Iris pigment epithelial cell (primary cell): ENCODE results near the gene CASKIN2.
"Not testable (repeated sequence)": the region's sequence is repeated elsewhere in the genome, so short reads cannot be mapped to it uniquely, and the experiment has no call there.

Experiments used
- DNase-seq: peaks from one replicate; pipeline ENCODE4 v3.0.0-alpha.2; 2011; ENCODE audit warnings: low read depth

CASKIN2 gene

GRCh38 chr17:75546181-75546580, 30.8 kb upstream of the CASKIN2 start:
- no peak for DNase-seq

DNA sequence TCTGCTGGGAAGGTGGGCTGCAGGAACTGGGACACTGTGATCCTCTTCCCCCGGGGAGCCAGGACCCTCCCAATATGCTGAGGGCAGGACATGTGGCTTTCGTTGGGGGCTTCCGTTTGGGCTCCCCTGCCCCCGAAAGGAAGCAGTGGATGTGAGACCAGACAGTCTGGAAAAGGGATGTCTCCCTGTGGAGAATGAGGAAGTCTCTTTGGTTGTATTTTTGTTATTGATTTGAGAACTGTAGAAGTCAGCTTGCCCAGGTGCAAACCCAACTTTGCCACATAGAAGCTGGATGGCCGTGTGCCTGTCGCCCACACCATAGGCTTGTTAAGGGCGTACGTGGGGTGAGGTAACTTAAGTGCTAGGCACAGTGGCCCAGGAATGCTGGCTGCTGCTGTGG, 28.9 kb upstream of the CASKIN2 start:
- DNase-seq = no peak

DNA sequence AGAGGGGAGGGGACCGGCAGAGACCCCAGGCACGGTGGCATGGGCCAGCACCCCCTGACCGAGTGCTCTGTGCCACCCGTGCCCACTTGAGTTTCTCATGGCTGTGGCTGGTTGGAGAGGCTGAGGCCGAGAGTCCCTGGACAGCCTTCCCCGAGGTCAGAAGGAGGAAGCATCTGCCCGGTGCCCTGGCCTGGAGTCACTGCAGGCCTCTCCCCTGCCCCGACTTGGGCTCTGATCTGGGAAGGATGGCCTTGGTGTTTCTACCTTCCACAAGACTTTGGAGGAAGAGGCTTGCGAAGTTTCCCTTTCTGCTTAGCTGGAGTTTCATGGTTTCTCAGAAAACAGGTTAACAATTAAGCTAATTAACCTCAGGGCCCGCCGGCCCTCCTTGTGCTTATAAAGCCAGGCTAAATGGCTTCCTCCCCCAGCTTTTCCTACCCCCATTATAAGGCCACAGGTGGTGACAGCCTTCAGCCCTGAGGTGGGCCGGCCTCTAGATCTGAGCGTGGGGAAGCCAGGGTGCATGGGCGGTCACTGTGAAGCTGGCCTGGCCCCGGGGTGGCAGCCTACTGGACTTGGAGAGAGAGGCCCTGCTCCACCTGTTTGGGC, 27.5 kb upstream of the CASKIN2 start:
- DNase-seq = no peak

DNA sequence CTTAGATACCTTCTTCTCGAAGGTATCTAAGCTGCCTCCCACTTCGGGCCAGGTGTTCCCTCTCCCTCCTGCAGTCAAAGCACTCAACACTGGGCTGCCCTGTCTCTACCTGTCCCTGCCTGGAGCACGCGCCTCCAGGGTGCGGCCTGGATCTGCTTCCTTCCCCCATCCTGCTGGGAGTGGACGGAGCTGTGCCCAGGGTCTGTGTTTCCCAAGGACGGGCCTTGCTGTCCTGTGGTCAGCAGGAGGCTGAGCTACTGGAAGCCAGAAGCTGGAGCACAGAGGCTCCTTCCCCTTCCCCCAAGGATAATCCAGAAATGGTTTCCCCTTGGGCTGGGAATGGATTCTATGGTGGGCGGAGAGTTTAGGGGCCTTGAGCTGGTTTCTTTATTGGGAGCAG, 26.9 kb upstream of the CASKIN2 start:
- no peak for DNase-seq

DNA sequence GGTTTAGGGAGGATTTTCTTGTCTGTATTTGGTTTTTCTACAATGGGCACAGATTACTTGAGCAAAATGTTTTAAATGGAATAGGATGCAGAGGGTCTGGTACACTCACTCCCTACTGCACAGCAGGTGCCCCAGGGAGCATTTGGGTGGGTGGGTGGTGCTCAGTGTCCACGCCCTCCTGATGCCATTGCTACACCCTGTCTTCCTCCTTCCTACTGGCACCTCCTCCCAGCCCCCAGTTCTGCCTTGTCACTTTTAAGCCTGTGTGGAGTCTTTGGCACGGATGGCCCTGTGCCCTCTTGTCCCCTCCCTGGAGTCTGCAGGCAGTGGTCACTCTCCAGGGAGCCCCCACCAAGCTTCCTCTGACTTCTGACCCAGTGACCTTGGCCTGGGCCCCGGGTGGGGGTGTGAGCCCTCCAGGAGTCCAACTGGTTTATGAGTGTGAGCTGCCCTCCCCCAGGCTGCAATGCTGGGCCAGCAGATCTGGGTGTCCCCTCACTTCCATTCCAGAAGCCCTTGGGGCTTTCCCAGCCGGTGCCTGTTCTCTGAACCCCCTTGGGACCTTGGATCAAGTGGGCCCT, 25.7 kb upstream of the CASKIN2 start:
- no peak for DNase-seq

- DNase-seq = no peak
These were observed 24.8 kb upstream of the CASKIN2 start for GRCh38 chr17:75539967-75540729.

DNA sequence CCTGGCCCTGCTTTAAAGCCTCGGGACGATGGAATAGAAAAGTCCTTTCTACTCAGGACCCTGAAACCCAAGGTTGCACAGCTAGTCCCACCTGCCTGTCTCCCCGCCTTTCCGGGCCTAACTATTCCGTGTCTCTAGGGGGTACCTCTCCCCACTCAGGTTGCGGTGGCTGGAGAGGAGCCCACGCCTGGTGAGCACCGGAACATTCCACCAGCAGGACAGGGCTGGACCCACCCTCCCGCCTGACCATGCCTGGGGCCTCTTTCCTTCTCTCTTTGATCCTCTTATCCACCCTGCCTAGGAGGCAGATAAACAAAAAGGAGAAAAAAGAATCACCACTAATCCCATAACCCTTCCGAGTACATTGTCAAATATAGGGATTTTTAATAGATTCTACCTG, 21.0 kb upstream of the CASKIN2 start:
- DNase-seq = no peak

GRCh38 chr17:75535871-75536270, 20.5 kb upstream of the CASKIN2 start:
- no peak for DNase-seq

GRCh38 chr17:75535119-75535537, 19.8 kb upstream of the CASKIN2 start:
- DNase-seq = no peak

DNA sequence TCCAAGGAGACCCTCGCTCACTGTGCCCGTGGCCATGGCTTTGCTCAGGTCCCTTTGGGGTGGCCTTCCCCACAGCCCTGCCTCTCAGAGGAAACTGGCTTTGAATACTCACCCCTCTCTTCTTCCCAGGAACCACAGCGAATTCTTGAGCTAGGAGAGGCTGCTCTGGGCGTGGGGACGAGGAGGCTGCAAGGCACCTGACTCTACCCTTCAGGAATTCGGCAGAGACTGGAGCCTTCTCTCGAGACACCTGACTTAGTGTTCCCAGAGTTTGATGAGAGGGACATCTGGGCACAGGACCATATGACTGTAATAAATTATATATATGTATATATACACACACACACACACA, 16.4 kb upstream of the CASKIN2 start:
- DNase-seq = no peak

GRCh38 chr17:75530837-75531720, 15.7 kb upstream of the CASKIN2 start:
- no peak for DNase-seq

- no peak for DNase-seq
These were observed 11.4 kb upstream of the CASKIN2 start for GRCh38 chr17:75526555-75527270.

DNA sequence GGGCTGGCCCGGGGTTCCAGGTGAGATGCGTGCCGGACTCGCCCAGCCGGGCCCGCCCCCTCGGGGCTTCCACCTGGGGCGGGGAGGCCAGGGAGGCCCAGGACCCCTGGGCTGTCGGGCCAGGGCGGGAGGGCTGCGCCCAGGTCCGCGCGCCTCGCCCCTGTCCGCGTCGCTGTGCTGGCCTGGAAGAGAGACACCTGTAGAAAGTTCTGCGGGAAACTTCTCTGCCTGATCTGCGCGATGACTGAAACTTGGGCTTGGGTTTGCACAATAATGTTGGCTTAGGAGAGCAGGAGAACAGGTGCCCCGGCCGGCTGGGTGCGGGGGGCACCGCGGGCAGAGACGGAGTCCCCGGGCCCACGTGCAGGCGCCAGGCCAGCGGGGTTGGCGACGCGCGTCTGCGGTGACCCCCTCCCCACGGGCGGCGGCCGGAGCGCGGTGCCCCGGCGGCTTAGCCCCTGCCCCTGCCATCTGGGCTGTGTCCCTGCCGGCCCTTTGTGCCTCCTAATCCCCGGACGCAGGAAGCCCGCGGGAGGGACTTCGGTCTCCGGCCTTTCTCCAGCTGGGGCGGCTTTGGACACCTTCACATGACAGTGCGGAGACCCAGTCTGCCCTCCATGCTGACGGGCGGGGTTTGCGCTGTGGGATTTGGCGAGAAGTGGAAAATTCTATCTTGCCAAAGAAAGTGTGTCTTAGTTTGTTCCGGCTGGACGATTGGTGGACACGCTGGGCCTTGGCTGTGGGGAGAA, 10.6 kb upstream of the CASKIN2 start:
- DNase-seq = no peak

GRCh38 chr17:75524970-75525805, 9.9 kb upstream of the CASKIN2 start, which contains the start of gene LLGL2:
Gene LLGL2, plus strand, starts transcription at chr17:75525697. Its CDS starts 17,730 bp downstream, at chr17:75543427.
- DNase-seq = peak; percentile 31

DNA sequence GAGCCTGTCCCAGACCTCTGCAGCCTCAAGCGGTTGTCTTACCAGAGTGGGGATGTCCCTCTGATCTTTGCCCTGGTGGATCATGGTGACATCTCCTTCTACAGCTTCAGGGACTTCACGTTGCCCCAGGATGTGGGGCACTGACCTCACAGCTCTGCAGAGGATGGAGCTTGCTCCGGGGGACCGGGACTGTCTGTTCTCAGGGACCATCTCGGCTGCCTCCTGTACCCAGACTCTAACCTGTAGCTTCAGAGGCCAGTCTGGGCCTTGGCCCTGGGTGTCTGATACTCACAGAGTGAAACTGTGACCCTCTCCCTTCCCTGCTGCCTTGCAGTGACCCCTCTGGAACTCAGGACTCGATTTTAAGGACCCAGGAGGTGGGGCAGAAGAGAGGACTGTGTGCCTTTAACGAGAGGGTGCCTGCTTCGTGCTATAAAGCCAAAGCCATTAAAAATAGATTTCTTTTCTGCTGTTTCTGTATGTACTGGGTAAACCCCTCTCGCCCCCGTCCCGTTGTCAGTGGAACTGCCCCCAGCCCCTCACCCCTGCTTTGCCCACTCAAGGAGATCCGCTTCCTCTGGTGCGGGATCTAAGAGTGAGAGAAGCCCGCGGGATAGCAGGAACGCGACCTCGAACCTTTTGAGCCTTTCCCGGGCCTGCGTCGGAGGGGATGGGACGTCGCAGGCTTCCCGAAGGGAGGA, 9.1 kb upstream of the CASKIN2 start:
- no peak for DNase-seq

DNA sequence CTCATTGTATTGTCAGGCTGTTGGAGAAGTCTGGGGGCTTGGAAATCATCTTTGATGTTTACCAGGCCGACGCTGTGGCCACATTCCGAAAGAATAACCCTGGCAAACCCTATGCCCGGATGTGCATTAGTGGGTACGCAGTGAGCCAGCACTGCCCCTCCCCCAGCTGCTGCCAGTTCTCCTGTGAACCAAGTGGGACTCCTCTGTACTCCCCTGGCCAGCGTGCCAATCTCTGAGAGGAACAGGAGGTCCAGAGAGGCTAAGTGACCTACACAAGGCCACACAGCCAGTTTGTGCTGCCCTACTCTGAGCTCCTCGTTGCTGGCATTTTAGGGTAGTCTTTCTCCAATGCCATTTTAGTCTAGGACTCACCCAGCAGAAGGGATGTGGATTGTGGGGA, 8.3 kb upstream of the CASKIN2 start:
- no peak for DNase-seq

DNA sequence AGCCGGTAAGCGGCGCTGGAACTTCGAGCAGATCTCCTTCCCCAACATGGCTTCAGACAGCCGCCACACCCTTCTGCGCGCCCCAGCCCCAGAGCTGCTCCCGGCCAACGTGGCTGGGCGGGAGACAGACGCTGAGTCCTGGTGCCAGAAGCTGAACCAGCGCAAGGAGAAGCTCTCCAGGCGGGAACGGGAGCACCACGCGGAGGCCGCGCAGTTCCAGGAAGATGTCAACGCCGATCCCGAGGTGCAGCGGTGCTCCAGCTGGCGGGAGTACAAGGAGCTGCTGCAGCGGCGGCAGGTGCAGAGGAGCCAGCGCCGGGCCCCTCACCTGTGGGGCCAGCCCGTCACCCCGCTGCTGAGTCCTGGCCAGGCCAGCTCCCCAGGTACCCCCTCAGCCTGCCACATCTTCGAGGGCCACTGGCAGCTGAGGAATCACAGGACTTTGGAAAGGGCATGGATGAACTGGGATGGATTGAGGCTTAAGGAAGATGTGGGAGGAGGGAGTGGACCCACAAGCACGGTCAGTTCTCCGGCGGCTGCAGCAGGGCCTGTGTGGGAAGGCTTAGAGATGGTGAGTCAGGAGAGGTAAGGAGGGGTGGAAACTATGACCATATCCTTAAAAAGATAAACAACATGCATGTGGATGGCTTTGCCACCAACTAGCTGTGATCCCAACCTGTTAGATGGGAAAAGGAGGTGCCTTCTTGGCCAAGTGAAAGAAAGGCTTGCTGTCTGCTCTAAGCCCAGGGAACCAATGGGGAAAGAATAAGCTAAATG, 6.8 kb upstream of the CASKIN2 start:
- peak; percentile 71 for DNase-seq

- no peak for DNase-seq
These were observed 6.0 kb upstream of the CASKIN2 start for GRCh38 chr17:75521290-75521689.

DNA sequence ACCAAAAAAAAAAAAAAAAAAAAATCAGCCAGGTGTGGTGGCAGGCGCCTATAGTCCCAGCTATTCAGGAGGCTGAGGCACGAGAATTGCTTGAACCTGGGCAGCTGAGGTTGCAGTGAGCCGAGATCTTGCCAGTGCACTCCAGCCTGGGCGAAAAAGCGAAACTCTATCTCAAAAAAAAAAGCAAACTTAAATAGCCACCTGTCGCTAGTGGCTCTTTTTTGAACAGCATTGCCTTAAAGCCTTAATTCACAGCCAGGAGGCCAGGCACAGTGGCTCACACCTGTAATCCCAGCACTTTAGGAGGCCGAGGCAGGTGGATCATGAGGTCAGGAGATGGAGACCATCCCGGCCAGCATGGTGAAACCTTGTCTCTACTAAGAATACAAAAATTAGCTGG, 5.1 kb upstream of the CASKIN2 start:
- not testable (repeated sequence) for DNase-seq
